ENCODE results near the gene RAB43.
A peak's percentile ranks its signal among the peaks of the same experiment; 100 is the strongest.

The RAB43 gene

GRCh38 chr3:129131465-129132088, 10.0 kb upstream of the RAB43 start:
- no peaks in the 10 kb centered on the region for H3K9me3 ChIP-seq (ENCODE audit: control insufficient read depth, insufficient read depth, low read length)
- no peaks in the 10 kb centered on the region for H3K4me1 ChIP-seq (ENCODE audit: insufficient read depth, low read length)
- no peak overlapping the region for H3K9ac ChIP-seq (ENCODE audit: low read depth, low read length)
- H3K36me3 ChIP-seq (ENCODE audit: insufficient read depth, low read length), result peaks cover 25% of the 10 kb centered on the region

- H3K9me3 ChIP-seq (ENCODE audit: control insufficient read depth, insufficient read depth, low read length), result no peaks in the 10 kb centered on the region
- H3K36me3 ChIP-seq (ENCODE audit: insufficient read depth, low read length), result peaks cover 25% of the 10 kb centered on the region
- no peaks in the 10 kb centered on the region for H3K4me1 ChIP-seq (ENCODE audit: insufficient read depth, low read length)
- no peak overlapping the region for H3K9ac ChIP-seq (ENCODE audit: low read depth, low read length)
These were observed 8.7 kb upstream of the RAB43 start for GRCh38 chr3:129130291-129130813.

- H3K36me3 ChIP-seq (ENCODE audit: insufficient read depth, low read length), result peaks cover 17% of the 10 kb centered on the region
- no peak overlapping the region for H3K9ac ChIP-seq (ENCODE audit: low read depth, low read length)
- no peaks in the 10 kb centered on the region for H3K9me3 ChIP-seq (ENCODE audit: control insufficient read depth, insufficient read depth, low read length)
- H3K4me1 ChIP-seq (ENCODE audit: insufficient read depth, low read length), result no peaks in the 10 kb centered on the region
These were observed 7.0 kb upstream of the RAB43 start for GRCh38 chr3:129128357-129129155.

GRCh38 chr3:129126726-129127280, 5.2 kb upstream of the RAB43 start:
- Histone ChIP-seq H3K36me3 (ENCODE audit: insufficient read depth, low read length) (peaks cover 10% of the 10 kb centered on the region; the same call in 1 of the 2 replicates), H3K4me1 (ENCODE audit: insufficient read depth, low read length) (no peaks in the 10 kb centered on the region), H3K9me3 (ENCODE audit: control insufficient read depth, insufficient read depth, low read length) (no peaks in the 10 kb centered on the region), H3K9ac (ENCODE audit: low read depth, low read length) (no peak overlapping the region)

GRCh38 chr3:129123314-129124060, 1.9 kb upstream of the RAB43 start:
- no peaks in the 10 kb centered on the region; the same call in 1 of the 2 replicates for H3K36me3 ChIP-seq (ENCODE audit: insufficient read depth, low read length)
- peaks cover 15% of the 10 kb centered on the region for H3K4me1 ChIP-seq (ENCODE audit: insufficient read depth, low read length)
- H3K9ac ChIP-seq (ENCODE audit: low read depth, low read length), result no peak overlapping the region
- no peaks in the 10 kb centered on the region for H3K9me3 ChIP-seq (ENCODE audit: control insufficient read depth, insufficient read depth, low read length)

GRCh38 chr3:129122412-129123011, 908 bp upstream of the RAB43 start:
- Histone ChIP-seq H3K9ac (ENCODE audit: low read depth, low read length) (peak overlapping the region; percentile 73; the same call in 1 of the 2 replicates), H3K36me3 (ENCODE audit: insufficient read depth, low read length) (no peaks in the 10 kb centered on the region; the same call in 1 of the 2 replicates), H3K4me1 (ENCODE audit: insufficient read depth, low read length) (peaks cover 15% of the 10 kb centered on the region), H3K9me3 (ENCODE audit: control insufficient read depth, insufficient read depth, low read length) (no peaks in the 10 kb centered on the region)

- peaks cover 26% of the 10 kb centered on the region for H3K4me1 ChIP-seq (ENCODE audit: insufficient read depth, low read length)
- no peaks in the 10 kb centered on the region for H3K9me3 ChIP-seq (ENCODE audit: control insufficient read depth, insufficient read depth, low read length)
- no peaks in the 10 kb centered on the region; the same call in 1 of the 2 replicates for H3K36me3 ChIP-seq (ENCODE audit: insufficient read depth, low read length)
- peak overlapping the region; percentile 80 for H3K9ac ChIP-seq (ENCODE audit: low read depth, low read length)
These were observed 400 bp downstream of the RAB43 start for GRCh38 chr3:129121016-129121791.

GRCh38 chr3:129120254-129121004, 1.2 kb downstream of the RAB43 start:
- H3K36me3 ChIP-seq (ENCODE audit: insufficient read depth, low read length), result no peaks in the 10 kb centered on the region; the same call in 1 of the 2 replicates
- H3K9me3 ChIP-seq (ENCODE audit: control insufficient read depth, insufficient read depth, low read length), result no peaks in the 10 kb centered on the region
- peak overlapping the region; percentile 80 for H3K9ac ChIP-seq (ENCODE audit: low read depth, low read length)
- H3K4me1 ChIP-seq (ENCODE audit: insufficient read depth, low read length), result peaks cover 31% of the 10 kb centered on the region

GRCh38 chr3:129119365-129120100, 2.1 kb downstream of the RAB43 start:
- H3K36me3 ChIP-seq (ENCODE audit: insufficient read depth, low read length), result no peaks in the 10 kb centered on the region; the same call in 1 of the 2 replicates
- H3K4me1 ChIP-seq (ENCODE audit: insufficient read depth, low read length), result peaks cover 35% of the 10 kb centered on the region
- H3K9ac ChIP-seq (ENCODE audit: low read depth, low read length), result peak overlapping the region; percentile 80
- no peaks in the 10 kb centered on the region for H3K9me3 ChIP-seq (ENCODE audit: control insufficient read depth, insufficient read depth, low read length)

- Histone ChIP-seq H3K36me3 (ENCODE audit: insufficient read depth, low read length) (no peaks in the 10 kb centered on the region; the same call in 1 of the 2 replicates), H3K9me3 (ENCODE audit: control insufficient read depth, insufficient read depth, low read length) (no peaks in the 10 kb centered on the region), H3K4me1 (ENCODE audit: insufficient read depth, low read length) (peaks cover 39% of the 10 kb centered on the region), H3K9ac (ENCODE audit: low read depth, low read length) (no peak overlapping the region)
These were observed 2.9 kb downstream of the RAB43 start for GRCh38 chr3:129118745-129119144.

GRCh38 chr3:129117134-129117533, 4.5 kb downstream of the RAB43 start:
- H3K4me1 ChIP-seq (ENCODE audit: insufficient read depth, low read length), result peaks cover 39% of the 10 kb centered on the region
- no peaks in the 10 kb centered on the region; the same call in 1 of the 2 replicates for H3K36me3 ChIP-seq (ENCODE audit: insufficient read depth, low read length)
- H3K9me3 ChIP-seq (ENCODE audit: control insufficient read depth, insufficient read depth, low read length), result no peaks in the 10 kb centered on the region
- no peak overlapping the region for H3K9ac ChIP-seq (ENCODE audit: low read depth, low read length)

GRCh38 chr3:129116482-129116946, 5.1 kb downstream of the RAB43 start:
- no peaks in the 10 kb centered on the region; the same call in 1 of the 2 replicates for H3K36me3 ChIP-seq (ENCODE audit: insufficient read depth, low read length)
- H3K9me3 ChIP-seq (ENCODE audit: control insufficient read depth, insufficient read depth, low read length), result no peaks in the 10 kb centered on the region
- H3K9ac ChIP-seq (ENCODE audit: low read depth, low read length), result no peak overlapping the region
- H3K4me1 ChIP-seq (ENCODE audit: insufficient read depth, low read length), result peaks cover 39% of the 10 kb centered on the region
